DMS 273 (cell line): ENCODE measurements around the gene CTPS1.

Source experiments
- DNase-seq: peaks from one replicate; lab custom pipeline; 2025; ENCODE audit not compliant: unreplicated experiment; lab: John Stamatoyannopoulos, UW

CTPS1 gene

GRCh38 chr1:40979241-40980067, at the start of gene CTPS1:
Gene CTPS1 (plus strand): TSS chr1:40979696. CDS start chr1:40983291, 3,595 bp downstream.
- DNase-seq = peak; percentile 100

DNA sequence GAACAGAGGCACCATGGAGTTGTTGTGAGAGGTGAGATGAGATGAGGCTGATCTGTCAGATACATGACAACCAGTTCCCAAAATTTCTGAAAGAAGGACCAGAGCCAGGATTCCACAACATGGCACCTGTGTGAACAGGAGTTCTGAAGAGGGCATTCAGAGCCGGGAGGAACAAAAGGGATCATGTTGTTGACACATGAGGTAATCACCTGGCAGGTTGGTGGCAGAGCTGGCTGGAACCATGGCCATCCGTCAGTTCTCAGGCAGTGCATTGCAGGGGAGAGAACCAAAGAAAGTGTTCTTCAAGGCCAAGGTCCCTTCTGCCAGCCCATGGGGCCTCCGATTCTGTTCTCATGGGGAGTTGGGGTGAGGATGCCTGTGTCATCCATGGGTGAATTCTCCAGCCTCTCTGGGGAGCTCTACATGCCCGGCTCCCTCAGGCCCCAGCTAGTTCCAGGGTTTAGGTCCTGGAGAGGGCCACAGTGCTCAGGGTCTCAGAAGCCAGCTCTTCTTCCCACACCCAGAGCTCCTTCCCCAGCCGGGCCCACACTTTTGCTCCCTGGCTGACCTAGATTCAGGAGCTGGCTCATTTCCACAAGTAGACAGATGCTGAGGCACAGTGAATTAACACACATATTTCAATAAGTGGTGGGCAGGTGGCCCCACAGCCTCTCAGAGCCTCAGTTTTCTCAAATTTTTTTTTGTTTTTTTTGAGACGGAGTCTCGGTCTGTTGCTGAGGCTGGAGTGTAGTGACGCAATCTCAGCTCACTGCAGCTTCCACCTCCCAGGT, 49.1 kb upstream of the CTPS1 start:
- peak; percentile 100 for DNase-seq

DNA sequence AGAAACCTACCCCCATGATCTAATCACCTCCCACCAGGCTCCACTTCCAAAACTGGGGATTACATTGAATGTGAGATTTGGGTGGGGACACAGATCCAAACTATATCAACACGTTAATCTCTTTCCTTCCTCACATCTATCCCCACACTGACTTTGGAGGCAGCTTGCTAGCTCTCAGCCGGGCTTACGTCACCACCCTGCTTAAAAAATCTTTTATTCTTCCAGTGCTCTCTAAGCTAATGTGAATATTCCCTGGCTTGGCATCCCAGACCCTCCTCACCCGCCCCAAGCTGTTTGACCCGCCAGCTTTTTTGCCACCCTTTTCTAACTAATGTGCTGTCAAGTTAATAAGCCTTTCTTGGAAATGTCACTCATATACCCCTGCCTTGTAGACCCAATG, 47.9 kb upstream of the CTPS1 start:
- DNase-seq = peak; percentile 96

- DNase-seq = peak; percentile 99
Measured at GRCh38 chr1:40932006-40932405, 47.5 kb upstream of the CTPS1 start.

- DNase-seq = no peak
Measured at GRCh38 chr1:40936931-40937339, 42.6 kb upstream of the CTPS1 start.

GRCh38 chr1:40938393-40938792, 41.1 kb upstream of the CTPS1 start:
- DNase-seq = peak; percentile 91

DNA sequence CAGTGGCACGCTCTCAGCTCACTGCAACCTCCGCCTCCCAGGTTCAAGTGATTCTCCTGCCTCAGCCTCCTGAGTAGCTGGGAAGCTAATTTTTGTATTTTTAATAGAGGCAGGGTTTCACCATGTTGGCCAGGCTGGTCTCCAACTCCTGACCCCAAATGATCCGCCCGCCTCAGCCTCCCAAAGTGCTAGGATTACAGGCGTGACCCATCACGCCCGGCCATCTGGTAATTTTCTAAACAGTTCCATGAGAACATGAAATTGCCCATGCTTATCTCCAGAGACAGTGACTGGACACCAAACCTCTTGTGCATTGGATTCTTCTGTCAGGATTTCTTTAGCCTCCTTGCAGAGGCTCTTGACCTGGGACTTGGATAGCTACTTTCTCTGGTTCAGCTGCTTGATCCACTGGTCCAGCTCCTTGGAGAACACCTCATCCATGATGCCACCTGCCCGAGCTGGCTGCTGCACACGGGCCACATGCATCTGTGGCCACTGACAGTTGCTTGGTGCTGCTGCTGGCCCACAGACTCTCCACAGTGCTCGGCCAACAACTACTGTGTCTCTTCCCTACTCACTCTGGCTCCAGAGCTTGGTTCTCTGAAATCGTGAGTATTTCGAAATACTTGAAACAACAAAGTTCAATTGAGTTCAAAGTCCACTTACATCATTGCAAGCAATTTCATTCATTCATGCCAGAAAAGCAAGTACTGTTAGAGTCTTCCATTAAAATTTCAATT, 40.0 kb upstream of the CTPS1 start:
- DNase-seq = peak; percentile 100

DNA sequence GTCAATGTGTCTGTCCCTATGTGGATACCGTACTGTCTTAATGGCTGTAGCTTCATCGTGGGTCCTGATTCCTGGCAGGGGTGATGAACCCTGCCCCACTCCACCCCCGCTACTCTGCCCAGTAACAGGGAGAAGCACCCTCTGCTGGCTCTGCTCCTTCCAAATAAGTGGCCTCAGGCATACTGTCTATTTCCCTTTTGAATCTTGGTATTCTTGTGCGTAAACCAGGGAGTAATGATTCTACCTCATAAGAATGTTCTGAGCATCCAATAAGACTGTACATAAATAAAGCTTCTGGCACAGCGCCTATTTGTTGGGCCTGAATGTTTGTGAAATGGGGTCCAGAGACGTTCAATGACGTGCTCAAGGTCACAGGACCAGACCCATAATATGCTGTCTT, 35.2 kb upstream of the CTPS1 start:
- peak; percentile 94 for DNase-seq

GRCh38 chr1:40944841-40945430, 34.6 kb upstream of the CTPS1 start:
- DNase-seq = no peak

GRCh38 chr1:40945491-40945973, 34.0 kb upstream of the CTPS1 start:
- peak; percentile 90 for DNase-seq

DNA sequence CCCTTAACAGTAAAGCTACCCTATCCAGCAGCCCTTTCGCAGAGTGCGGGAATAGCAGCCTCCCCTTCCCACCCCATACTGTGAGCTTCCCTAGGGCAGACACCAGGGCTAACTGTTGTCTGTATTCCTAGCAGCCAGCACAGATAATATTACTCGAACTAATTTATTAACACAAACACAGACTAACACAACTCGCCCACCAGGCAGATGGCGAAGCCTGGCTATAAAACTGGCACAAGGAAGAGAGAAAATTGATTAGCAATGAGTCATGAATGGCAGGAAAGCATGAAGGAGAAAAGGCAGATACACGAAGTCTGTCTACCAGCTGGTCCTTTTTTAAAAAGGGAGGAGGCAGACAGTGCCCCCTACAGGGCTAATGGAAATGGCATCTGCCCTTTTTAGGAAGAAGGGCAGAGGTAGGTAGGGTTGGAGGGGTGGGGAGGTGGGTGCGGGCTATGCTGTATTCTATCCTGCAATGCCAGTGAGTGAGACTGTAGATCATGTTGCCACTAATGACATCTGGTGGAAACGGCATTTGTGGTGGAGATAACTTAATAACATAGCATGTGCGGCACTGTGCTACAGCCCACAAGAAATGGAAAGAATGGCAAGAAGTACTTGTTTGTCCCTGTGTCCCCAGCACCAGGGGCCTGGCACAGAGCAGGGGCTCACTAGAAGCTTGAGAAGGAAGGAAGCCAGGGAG, 30.6 kb upstream of the CTPS1 start:
- peak; percentile 100 for DNase-seq

DNA sequence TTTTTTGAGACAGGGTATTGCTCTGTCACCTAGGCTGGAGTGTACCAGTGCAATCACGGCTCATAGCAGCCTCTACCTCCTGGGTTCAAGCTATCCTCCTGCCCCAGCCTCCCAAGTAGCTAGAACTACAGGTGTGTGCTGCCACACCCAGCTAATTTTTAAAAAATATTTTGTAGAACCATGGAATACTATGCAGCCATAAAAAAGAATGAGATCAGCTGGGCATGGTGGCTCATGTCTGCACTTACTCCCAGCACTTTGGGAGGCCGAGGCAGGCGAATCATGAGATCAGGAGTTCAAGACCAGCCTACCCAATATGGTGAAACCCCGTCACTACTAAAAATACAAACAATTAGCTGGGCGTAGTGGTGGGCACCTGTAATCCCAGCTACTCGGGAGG, 29.9 kb upstream of the CTPS1 start:
- no peak for DNase-seq

DNA sequence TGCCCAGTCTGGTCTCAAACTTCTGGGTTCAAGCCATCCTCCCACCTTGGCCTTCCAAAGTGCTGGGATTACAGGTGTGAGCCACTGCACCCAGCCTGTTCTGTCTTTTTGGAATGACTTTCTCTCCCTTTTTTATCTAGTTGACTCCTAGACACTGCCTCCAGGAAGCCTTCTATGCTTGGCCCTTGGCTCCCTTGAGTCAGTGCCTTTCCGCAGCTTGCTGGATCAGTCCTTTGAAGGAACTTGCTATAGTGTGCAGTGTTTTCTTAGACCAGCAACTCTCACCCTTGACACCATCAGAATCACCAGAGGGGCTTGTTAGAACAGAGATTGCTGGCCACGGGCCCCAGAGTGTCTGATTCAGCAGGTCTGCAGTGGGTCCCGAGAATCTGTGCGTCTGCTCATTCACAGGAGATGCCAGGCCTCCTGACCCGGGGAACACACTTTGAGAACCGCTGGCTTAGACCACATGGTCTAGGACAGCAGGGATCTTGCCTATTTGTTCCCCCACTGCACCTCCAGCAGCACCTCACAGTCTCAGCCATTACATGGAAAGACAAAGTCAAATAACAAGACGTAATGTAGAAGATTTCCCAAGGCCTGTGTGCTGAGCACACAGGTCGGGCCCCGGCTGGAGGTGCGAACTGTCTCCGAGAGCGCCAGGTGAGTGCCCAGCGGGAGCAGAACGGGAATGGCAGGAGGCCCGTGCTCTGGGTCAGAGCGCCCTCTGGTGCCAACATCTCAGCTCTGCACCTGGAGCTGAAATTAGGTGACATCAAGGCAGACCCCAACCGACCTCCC, 27.4 kb upstream of the CTPS1 start:
- DNase-seq = peak; percentile 100

DNA sequence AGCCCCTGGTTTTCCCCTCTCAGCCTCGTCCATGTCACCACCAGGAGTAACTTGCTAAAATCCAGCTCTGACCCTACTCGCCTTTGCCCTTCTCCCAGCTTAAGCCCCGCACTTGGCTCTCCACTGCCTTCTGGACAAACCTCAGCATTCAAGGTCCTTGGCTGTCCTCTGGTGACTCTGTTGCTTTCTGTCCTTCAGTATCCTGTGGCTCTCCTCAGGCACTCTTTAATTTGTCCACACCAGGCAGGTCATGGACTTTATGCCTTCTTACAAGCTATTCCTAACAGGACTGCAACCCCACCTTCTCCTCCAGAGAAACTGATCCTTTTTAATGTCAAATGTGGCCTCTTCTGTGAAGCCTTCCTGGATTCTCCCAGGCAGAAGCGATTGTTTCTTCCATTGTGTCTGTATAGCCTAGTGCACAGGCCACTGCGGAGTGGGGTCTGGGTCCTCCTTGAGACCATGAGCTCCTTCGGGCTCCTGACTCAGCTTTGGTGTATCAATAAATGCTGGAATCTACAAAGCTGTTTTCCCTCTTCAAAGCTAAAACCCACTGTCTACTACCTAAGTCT, 26.7 kb upstream of the CTPS1 start:
- DNase-seq = no peak

DNA sequence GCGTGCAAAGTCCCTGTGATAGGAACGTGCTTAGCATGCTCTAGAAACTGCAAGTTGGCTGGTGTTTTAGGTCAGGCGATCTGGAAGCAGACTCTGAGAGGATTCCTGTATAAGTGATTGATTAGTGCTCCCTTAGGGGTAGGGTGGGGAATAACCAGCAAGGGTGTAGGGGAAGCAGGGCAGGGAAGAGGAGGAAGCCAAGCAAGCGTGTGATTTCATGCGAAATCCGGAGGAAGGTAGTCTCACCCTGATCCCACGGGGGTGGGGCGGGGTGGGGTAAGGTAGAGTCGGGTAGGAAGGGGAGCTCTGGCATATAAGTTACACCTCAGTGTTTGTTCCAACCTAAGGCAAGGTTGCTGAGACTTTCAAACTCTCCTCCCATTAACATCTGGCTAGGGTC, 24.9 kb upstream of the CTPS1 start:
- DNase-seq = no peak

DNA sequence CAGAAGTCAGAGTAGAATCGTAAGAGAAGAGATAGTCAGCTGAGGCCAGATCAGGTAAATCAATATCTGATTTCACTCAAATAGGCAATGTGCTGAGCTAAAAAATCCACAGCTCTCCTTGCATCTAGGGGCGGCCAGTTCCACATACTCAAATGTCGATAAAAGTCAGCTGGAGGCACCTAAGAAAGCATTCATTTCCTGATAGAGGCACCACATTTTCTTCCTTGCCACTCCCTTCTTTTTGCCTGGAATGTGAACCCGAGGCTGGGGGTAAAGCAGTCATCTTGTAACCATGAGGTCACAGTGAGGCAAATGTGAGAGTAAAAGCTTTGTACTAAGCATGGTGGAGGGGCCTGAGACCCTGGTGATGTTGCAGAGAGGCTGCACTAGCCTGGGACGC, 24.2 kb upstream of the CTPS1 start:
- no peak for DNase-seq

DNA sequence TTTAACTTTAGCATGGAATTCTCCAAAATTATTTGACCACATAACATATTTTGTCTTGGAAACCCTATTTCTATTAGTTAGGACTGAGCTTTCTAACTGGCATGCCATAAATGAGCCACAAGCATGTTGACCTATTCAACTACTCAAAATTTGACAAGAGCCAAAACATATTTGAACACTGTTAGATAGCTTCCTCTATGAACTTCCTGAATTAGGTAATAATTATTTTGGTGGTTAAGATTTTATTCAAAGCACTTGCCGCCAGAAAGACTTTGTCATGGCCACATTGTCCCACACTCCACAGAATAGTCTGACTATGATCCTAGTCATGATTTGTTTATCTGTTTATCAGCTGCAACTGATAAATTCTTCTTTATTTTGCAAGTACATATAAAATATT, 23.1 kb upstream of the CTPS1 start:
- no peak for DNase-seq

DNA sequence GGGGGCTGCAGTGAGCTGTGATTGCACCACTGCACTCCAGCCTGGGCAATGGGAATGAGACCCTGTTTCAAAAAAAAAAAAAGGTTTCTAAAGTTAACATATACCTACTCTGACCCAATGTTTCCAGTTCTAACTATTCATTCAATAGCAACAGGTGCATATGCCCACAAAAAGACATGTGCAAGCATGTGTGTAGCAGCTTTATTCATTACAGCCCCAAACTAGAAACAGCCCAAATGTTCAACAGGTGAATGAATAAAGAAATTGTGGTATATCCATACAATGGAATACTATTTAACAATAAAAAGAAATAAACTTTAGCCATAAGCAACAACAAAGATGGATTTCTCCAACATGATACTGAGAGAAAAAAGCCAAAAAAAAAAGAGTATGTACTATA, 21.3 kb upstream of the CTPS1 start:
- DNase-seq = no peak

- DNase-seq = no peak
Measured at GRCh38 chr1:40965531-40965930, 14.0 kb upstream of the CTPS1 start.
